GM18511 (cell line): ENCODE data around the gene EHMT1.
"Not testable (repeated sequence)": the region's sequence is repeated elsewhere in the genome, so short reads cannot be mapped to it uniquely, and the experiment has no call there.

Experiments
- ATAC-seq: cut with Tn5 transposase; IDR thresholded peaks from one replicate; pipeline ENCODE4 v1.9.1; 2021; ENCODE audit warnings: mild to moderate bottlenecking, moderate library complexity; ENCODE audit not compliant: unreplicated experiment

EHMT1 gene

GRCh38 chr9:137838576-137838975 lies 219.8 kb downstream of the EHMT1 start:
- no peak for ATAC-seq

- ATAC-seq: no peak
Observed at GRCh38 chr9:137843355-137843754, 224.6 kb downstream of the EHMT1 start.

GRCh38 chr9:137851516-137852267 lies 232.9 kb downstream of the EHMT1 start:
- no peak for ATAC-seq

GRCh38 chr9:137853392-137853995 lies 234.7 kb downstream of the EHMT1 start:
- ATAC-seq: no peak

- ATAC-seq: no peak
Observed at GRCh38 chr9:137860361-137860760, 241.6 kb downstream of the EHMT1 start.

GRCh38 chr9:137865581-137866145 lies 246.9 kb downstream of the EHMT1 start:
- no peak for ATAC-seq

GRCh38 chr9:137866226-137867141 lies 247.7 kb downstream of the EHMT1 start:
- no peak for ATAC-seq

- ATAC-seq: no peak
Observed at GRCh38 chr9:137870432-137870831, 251.6 kb downstream of the EHMT1 start.

- ATAC-seq: no peak
Observed at GRCh38 chr9:137872296-137872695, 253.5 kb downstream of the EHMT1 start.

GRCh38 chr9:137873408-137873807 lies 254.6 kb downstream of the EHMT1 start:
- no peak for ATAC-seq

- ATAC-seq: no peak
Observed at GRCh38 chr9:137873858-137874362, 255.1 kb downstream of the EHMT1 start.

- ATAC-seq: no peak
Observed at GRCh38 chr9:137875354-137875753, 256.5 kb downstream of the EHMT1 start.

GRCh38 chr9:137875846-137876245 lies 257.0 kb downstream of the EHMT1 start:
- ATAC-seq: no peak

GRCh38 chr9:137876269-137876668 lies 257.5 kb downstream of the EHMT1 start:
- no peak for ATAC-seq

GRCh38 chr9:137876781-137877386 lies 258.1 kb downstream of the EHMT1 start:
- no peak for ATAC-seq

GRCh38 chr9:137877506-137878122 lies 258.8 kb downstream of the EHMT1 start, which contains the start of gene CACNA1B:
TSS of gene CACNA1B (plus strand) at chr9:137877782. CDS start at chr9:137877934, 152 bp downstream.
- not testable (repeated sequence) for ATAC-seq

GRCh38 chr9:137878146-137878941 lies 259.5 kb downstream of the EHMT1 start:
- ATAC-seq: no peak

GRCh38 chr9:137879052-137879451 lies 260.2 kb downstream of the EHMT1 start:
- ATAC-seq: no peak

- no peak for ATAC-seq
Observed at GRCh38 chr9:137879566-137880150, 260.9 kb downstream of the EHMT1 start.
